ENCODE data around the gene ECE2.

The ECE2 gene

DNA sequence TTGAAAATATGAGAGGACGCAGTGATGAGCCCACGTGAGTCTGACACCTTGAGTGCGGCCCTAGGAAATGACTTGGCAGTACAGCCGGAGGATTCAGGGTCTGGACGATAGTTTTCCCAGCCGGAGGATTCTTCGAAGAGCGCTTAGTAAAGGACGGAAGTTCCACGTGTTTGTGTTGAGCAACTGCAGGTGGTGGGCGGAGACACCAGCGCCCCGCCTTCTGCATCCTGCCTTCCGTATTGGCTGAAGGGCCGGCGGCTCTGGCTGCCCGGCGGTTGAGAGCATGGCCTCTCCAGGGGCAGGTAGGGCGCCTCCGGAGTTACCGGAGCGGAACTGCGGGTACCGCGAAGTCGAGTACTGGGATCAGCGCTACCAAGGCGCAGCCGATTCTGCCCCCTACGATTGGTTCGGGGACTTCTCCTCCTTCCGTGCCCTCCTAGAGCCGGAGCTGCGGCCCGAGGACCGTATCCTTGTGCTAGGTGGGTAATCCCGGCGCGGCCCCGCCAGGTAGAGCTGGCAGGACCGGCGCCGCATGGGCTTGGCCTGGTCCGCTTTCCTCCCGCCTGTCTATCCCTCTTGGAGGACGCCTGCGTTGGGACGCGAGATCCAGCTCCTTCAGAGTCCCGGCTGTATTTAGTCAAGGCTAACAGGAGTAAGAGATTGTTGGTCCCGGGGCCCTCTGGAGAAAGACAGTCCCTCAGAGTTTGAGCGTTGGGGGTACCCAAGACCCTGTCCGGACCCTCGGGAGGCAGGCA, 26.2 kb upstream of the ECE2 start, which contains the start of gene EEF1AKMT4:
Gene EEF1AKMT4, plus strand, starts transcription at position 261 of the 755 bp plus-strand sequence. Its CDS starts 23 bp downstream, at position 284.
- H3K27ac ChIP-seq (ENCODE audit: extremely low read depth, low read depth, low read length), result peak within 1 kb of the TSS; percentile 72
- no peaks in the 10 kb centered on the region for H3K9me3 ChIP-seq (ENCODE audit: control insufficient read depth, insufficient read depth, low read depth, low read length)
- ChIA-PET POLR2A (interaction anchor here (0.8 to 1.0 kb wide), 3 partner anchors 10 to 73 kb away, joined by 3 to 4 read pairs (median 3); partner anchors contain the start of gene ABCF3), CTCF (interaction anchor here (0.5 to 1.5 kb wide), 28 partner anchors 9 to 1071 kb away, joined by 3 to 6 read pairs (median 3); partner anchors contain the start of genes CAMK2N2, PARL and VWA5B2)
- no peaks in the 10 kb centered on the region for H3K4me1 ChIP-seq (ENCODE audit: control insufficient read depth, insufficient read depth, low read length)
- H3K36me3 ChIP-seq (ENCODE audit: control insufficient read depth in 2 of 2, insufficient read depth in 1 of 2, low read length in 2 of 2), result peaks cover 0 to 15% of the 10 kb centered on the region in 2 experiments; a peak in 1 of 3 replicates
- peak within 1 kb of the TSS; percentile 96 for H3K4me3 ChIP-seq (ENCODE audit: low read depth, low read length)
- TF ChIP-seq ZNF416 (tag by site-specific recombination; IDR thresholded peaks at IDR 0.05) (no peak), TRIM28 (IDR thresholded peaks at IDR 0.05; ENCODE audit: borderline replicate concordance, low read length) (no peak), ZFP41 (tag by site-specific recombination; IDR thresholded peaks at IDR 0.05; ENCODE audit: borderline replicate concordance) (no peak), INSM2 (tag by site-specific recombination; IDR thresholded peaks at IDR 0.05) (no peak), CTCF (tag by site-specific recombination; IDR thresholded peaks at IDR 0.05) (peak; percentile 83), ZNF184 (tag by site-specific recombination; IDR thresholded peaks at IDR 0.05) (no peak), ZNF549 (tag by site-specific recombination; IDR thresholded peaks at IDR 0.05) (no peak), ZNF10 (tag by site-specific recombination; IDR thresholded peaks at IDR 0.05) (no peak), KLF9 (tag by site-specific recombination; IDR thresholded peaks at IDR 0.05; ENCODE audit: low read depth) (peak; percentile 75; the same call in 1 of the 2 replicates), ZBTB6 (tag by site-specific recombination; IDR thresholded peaks at IDR 0.05) (peak; percentile 58; the same call in 1 of the 2 replicates), PRDM10 (tag by site-specific recombination; IDR thresholded peaks at IDR 0.05) (peak; percentile 88), ZNF335 (tag by site-specific recombination; conservative IDR thresholded peaks at IDR 0.05) (peak; percentile 95), ZNF629 (tag by site-specific recombination; IDR thresholded peaks at IDR 0.05) (peak; percentile 9; the same call in 1 of the 2 replicates), ZNF16 (tag by site-specific recombination; IDR thresholded peaks at IDR 0.05; ENCODE audit: low read depth) (no peak), BCL11B (tag by site-specific recombination; IDR thresholded peaks at IDR 0.05; ENCODE audit: low read depth) (no peak), ZBTB20 (tag by site-specific recombination; IDR thresholded peaks at IDR 0.05) (peak; percentile 87), ZNF221 (tag by site-specific recombination; IDR thresholded peaks at IDR 0.05; ENCODE audit: borderline replicate concordance) (no peak), ZIC2 (tag by site-specific recombination; IDR thresholded peaks at IDR 0.05) (no peak), SP2 (tag by site-specific recombination; IDR thresholded peaks at IDR 0.05) (peak; percentile 83)
- TF ChIP-seq, protein P1, sequence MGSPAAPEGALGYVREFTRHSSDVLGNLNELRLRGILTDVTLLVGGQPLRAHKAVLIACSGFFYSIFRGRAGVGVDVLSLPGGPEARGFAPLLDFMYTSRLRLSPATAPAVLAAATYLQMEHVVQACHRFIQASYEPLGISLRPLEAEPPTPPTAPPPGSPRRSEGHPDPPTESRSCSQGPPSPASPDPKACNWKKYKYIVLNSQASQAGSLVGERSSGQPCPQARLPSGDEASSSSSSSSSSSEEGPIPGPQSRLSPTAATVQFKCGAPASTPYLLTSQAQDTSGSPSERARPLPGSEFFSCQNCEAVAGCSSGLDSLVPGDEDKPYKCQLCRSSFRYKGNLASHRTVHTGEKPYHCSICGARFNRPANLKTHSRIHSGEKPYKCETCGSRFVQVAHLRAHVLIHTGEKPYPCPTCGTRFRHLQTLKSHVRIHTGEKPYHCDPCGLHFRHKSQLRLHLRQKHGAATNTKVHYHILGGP (tag by site-specific recombination; IDR thresholded peaks at IDR 0.05), result no peak
- TF ChIP-seq, protein P2, sequence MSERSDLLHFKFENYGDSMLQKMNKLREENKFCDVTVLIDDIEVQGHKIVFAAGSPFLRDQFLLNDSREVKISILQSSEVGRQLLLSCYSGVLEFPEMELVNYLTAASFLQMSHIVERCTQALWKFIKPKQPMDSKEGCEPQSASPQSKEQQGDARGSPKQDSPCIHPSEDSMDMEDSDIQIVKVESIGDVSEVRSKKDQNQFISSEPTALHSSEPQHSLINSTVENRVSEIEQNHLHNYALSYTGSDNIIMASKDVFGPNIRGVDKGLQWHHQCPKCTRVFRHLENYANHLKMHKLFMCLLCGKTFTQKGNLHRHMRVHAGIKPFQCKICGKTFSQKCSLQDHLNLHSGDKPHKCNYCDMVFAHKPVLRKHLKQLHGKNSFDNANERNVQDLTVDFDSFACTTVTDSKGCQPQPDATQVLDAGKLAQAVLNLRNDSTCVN (tag by site-specific recombination; optimal IDR thresholded peaks at IDR 0.05), result peak; percentile 67
- TF ChIP-seq, protein P3, sequence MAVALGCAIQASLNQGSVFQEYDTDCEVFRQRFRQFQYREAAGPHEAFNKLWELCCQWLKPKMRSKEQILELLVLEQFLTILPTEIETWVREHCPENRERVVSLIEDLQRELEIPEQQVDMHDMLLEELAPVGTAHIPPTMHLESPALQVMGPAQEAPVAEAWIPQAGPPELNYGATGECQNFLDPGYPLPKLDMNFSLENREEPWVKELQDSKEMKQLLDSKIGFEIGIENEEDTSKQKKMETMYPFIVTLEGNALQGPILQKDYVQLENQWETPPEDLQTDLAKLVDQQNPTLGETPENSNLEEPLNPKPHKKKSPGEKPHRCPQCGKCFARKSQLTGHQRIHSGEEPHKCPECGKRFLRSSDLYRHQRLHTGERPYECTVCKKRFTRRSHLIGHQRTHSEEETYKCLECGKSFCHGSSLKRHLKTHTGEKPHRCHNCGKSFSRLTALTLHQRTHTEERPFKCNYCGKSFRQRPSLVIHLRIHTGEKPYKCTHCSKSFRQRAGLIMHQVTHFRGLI (tag by site-specific recombination; IDR thresholded peaks at IDR 0.05), result peak; percentile 58; the same call in 1 of the 2 replicates

Data from HEK293 (cell line).